SK-N-SH treated with all-trans-retinoic acid at 6 μM for 48 hours (cell line): Measurements from ENCODE around the gene MLANA.

Experiments
- ARNTL ChIP-seq: fragments of 450-650 bp; formaldehyde crosslinking; IDR thresholded peaks from 2 replicates; pipeline ENCODE4 v1.5.0; 2020; ENCODE audit warnings: low read depth, mild to moderate bottlenecking, moderate library complexity, borderline replicate concordance
- CREB5 ChIP-seq: fragments of 250-450 bp; sonication (Bioruptor Pico); IDR thresholded peaks from 2 replicates; pipeline ENCODE4 v1.5.1; 2020; ENCODE audit warnings: low read depth, mild to moderate bottlenecking, moderate library complexity
- ESRRG ChIP-seq: fragments of 250-450 bp; sonication (Bioruptor Pico); IDR thresholded peaks from 2 replicates; pipeline ENCODE4 v1.6.1; 2021; ENCODE audit warnings: mild to moderate bottlenecking
- ISL1 ChIP-seq: fragments of 250-450 bp; sonication (Bioruptor Pico); IDR thresholded peaks from 2 replicates; pipeline ENCODE4 v2.1.2; 2022; ENCODE audit warnings: mild to moderate bottlenecking, moderate library complexity
- PATZ1 ChIP-seq: fragments of 250-450 bp; sonication (Bioruptor Pico); IDR thresholded peaks from 2 replicates; pipeline ENCODE4 v1.8.0; 2020; ENCODE audit warnings: mild to moderate bottlenecking, moderate library complexity, borderline replicate concordance
- PPARA ChIP-seq: fragments of 250-450 bp; sonication (Bioruptor Pico); IDR thresholded peaks from 2 replicates; pipeline ENCODE4 v1.5.0; 2020; ENCODE audit warnings: mild to moderate bottlenecking, borderline replicate concordance
- RARB ChIP-seq: fragments of 250-450 bp; sonication (Bioruptor Pico); IDR thresholded peaks from 2 replicates; pipeline ENCODE4 v1.8.0; 2021; ENCODE audit warnings: mild to moderate bottlenecking, moderate library complexity
- TOX ChIP-seq: fragments of 250-450 bp; sonication (Bioruptor Pico); IDR thresholded peaks from 2 replicates; pipeline ENCODE4 v1.8.0; 2021; ENCODE audit warnings: mild to moderate bottlenecking, moderate library complexity, borderline replicate concordance
- ZFP3 ChIP-seq: fragments of 250-450 bp; sonication (Bioruptor Pico); IDR thresholded peaks from 2 replicates; pipeline ENCODE4 v1.5.0; 2020; ENCODE audit warnings: mild to moderate bottlenecking, moderate library complexity
- ZFP30 ChIP-seq: fragments of 450-650 bp; formaldehyde crosslinking; IDR thresholded peaks from 2 replicates; pipeline ENCODE4 v1.5.0; 2022; ENCODE audit warnings: mild to moderate bottlenecking, moderate library complexity
- ZNF8 ChIP-seq: fragments of 450-650 bp; formaldehyde crosslinking; IDR thresholded peaks from 2 replicates; pipeline ENCODE4 v1.5.0; 2020; ENCODE audit warnings: mild to moderate bottlenecking, moderate library complexity

GRCh38 chr9:5945112-5945511, 54.4 kb downstream of the MLANA start:
- TF ChIP-seq RARB (CRISPR knock-in tag) = no peak
- TF ChIP-seq TOX (CRISPR knock-in tag) = no peak
- no peak for TF ChIP-seq CREB5 (CRISPR knock-in tag)
- no peak for TF ChIP-seq ESRRG
- TF ChIP-seq ISL1 (CRISPR knock-in tag) = no peak
- no peak for TF ChIP-seq ZFP30
- no peak for TF ChIP-seq ZFP3 (CRISPR knock-in tag)
- TF ChIP-seq ZNF8 (CRISPR knock-in tag) = no peak
- no peak for TF ChIP-seq PPARA (CRISPR knock-in tag)
- TF ChIP-seq ARNTL (CRISPR knock-in tag) = no peak
- TF ChIP-seq PATZ1 (CRISPR knock-in tag) = no peak
